H1 (cell line): ENCODE data around the gene CCDC88A. TPM values are rescaled to one million over a fixed set of nuclear protein-coding genes. Genes with fewer than 3 reads are reported as not detected.
"Not testable (repeated sequence)": the region's sequence is repeated elsewhere in the genome, so short reads cannot be mapped to it uniquely, and the experiment has no call there.

Experiments
- CTCF ChIA-PET: fragments of 300-600 bp; sonication (Branson Sonifier 250); formaldehyde crosslinking; loops from one replicate; lab custom pipeline; 2021; ENCODE audit not compliant: partially characterized antibody; lab: Charles Lee
- POLR2A ChIA-PET: fragments of 300-600 bp; sonication (Branson Sonifier 250); formaldehyde crosslinking; loops from one replicate; lab custom pipeline; 2021; ENCODE audit warnings: inconsistent platforms; ENCODE audit not compliant: partially characterized antibody; lab: Charles Lee
- DNase-seq, 2 experiments: peaks; one replicate each; pipeline versions ENCODE4 v3.0.0 to v3.0.0-alpha.2; 2010 to 2022; ENCODE audit warnings: low spot score in 2 of 2, low read depth in 1 of 2, mixed read lengths in 1 of 2
- FAIRE-seq: peaks from 2 replicates; lab custom pipeline; 2011; peaks lifted over from hg19 to GRCh38; lab: Jason Lieb, UNC
- H2AFZ ChIP-seq: 2 replicates; pipeline ENCODE4 v1.8.1; 2012; ENCODE audit warnings: low read length, inconsistent platforms
- H2AK5ac ChIP-seq: 2 replicates; pipeline ENCODE4 v1.6.1; 2013; ENCODE audit warnings: low read depth, low read length
- H2BK120ac ChIP-seq: replicated peaks from 2 replicates; pipeline ENCODE3; 2013; ENCODE audit warnings: low read depth, low read length, inconsistent platforms
- H2BK12ac ChIP-seq: 2 replicates; pipeline ENCODE4 v1.6.1; 2013; ENCODE audit warnings: low read depth, low read length
- H2BK15ac ChIP-seq: 2 replicates; pipeline ENCODE4 v1.6.1; 2013; ENCODE audit warnings: low read length
- H2BK20ac ChIP-seq: 2 replicates; pipeline ENCODE4 v1.6.1; 2013; ENCODE audit warnings: low read length
- H2BK5ac ChIP-seq: 2 replicates; pipeline ENCODE4 v1.6.1; 2013; ENCODE audit warnings: low read depth, low read length
- H3K14ac ChIP-seq: 2 replicates; pipeline ENCODE4 v1.6.1; 2013; ENCODE audit warnings: inconsistent platforms; ENCODE audit not compliant: insufficient read length
- H3K18ac ChIP-seq: 2 replicates; pipeline ENCODE4 v1.6.1; 2013; ENCODE audit warnings: low read length; ENCODE audit errors: extremely low read depth
- H3K23ac ChIP-seq: 2 replicates; pipeline ENCODE4 v1.6.1; 2013; ENCODE audit warnings: inconsistent platforms; ENCODE audit not compliant: insufficient read length
- H3K23me2 ChIP-seq: 2 replicates; pipeline ENCODE4 v1.6.1; 2013; ENCODE audit warnings: low read depth, low read length
- H3K27ac ChIP-seq: 2 replicates; pipeline ENCODE4 v1.6.1; 2011; ENCODE audit warnings: low read depth, low read length, inconsistent platforms
- H3K27me3 ChIP-seq, 4 experiments: replicated peaks in 1 of 4; 1 replicate in 1 of 4; 2 replicates in 3 of 4; pipeline versions ENCODE4 v1.6.1 to v1.8.1; 2011 to 2013; ENCODE audit warnings: low read length in 3 of 4, mild to moderate bottlenecking in 3 of 4, inconsistent platforms in 2 of 4, mixed read lengths in 2 of 4, moderate library complexity in 1 of 4; ENCODE audit not compliant: control insufficient read depth in 3 of 4, insufficient read depth in 3 of 4; ENCODE audit errors: extremely low read depth in 1 of 4
- H3K36me3 ChIP-seq, 4 experiments: 2 replicates each; pipeline versions ENCODE4 v1.6.1 to v1.8.1; 2011 to 2013; ENCODE audit warnings: mild to moderate bottlenecking in 4 of 4, low read length in 3 of 4, moderate library complexity in 2 of 4, control low read depth in 1 of 4, inconsistent platforms in 1 of 4; ENCODE audit not compliant: insufficient read depth in 4 of 4, control insufficient read depth in 2 of 4
- H3K4ac ChIP-seq: replicated peaks from 2 replicates; pipeline ENCODE3; 2013; ENCODE audit warnings: low read length, low read depth, mixed read lengths, inconsistent platforms; ENCODE audit not compliant: insufficient read length
- H3K4me1 ChIP-seq, 4 experiments: replicated peaks in 1 of 4; 1 replicate in 1 of 4; 2 replicates in 3 of 4; pipeline versions ENCODE4 v1.6.1 to v1.8.1; 2011 to 2013; ENCODE audit warnings: low read length in 3 of 4, inconsistent platforms in 2 of 4, mixed read lengths in 1 of 4; ENCODE audit not compliant: insufficient read depth in 4 of 4, control insufficient read depth in 3 of 4
- H3K4me2 ChIP-seq, 2 experiments: 2 replicates each; pipeline versions ENCODE4 v1.6.1 to v1.8.1; 2011 to 2013; ENCODE audit warnings: low read depth in 2 of 2, low read length in 2 of 2, control low read depth in 1 of 2, inconsistent platforms in 1 of 2, mild to moderate bottlenecking in 1 of 2; ENCODE audit not compliant: insufficient read depth in 1 of 2
- H3K4me3 ChIP-seq, 4 experiments: fragments of 200-600, 300-600 bp in 1 of 4; sonication (generic), shearing (Covaris generic), sonication (Bioruptor Twin) in 1 of 4; 2 replicates each; pipeline versions ENCODE4 v1.5.1 to v1.8.1; 2011 to 2016; ENCODE audit warnings: low read length in 4 of 4, low read depth in 3 of 4, control low read depth in 2 of 4, inconsistent platforms in 2 of 4, mild to moderate bottlenecking in 2 of 4, mixed read lengths in 1 of 4, moderate library complexity in 1 of 4; ENCODE audit not compliant: insufficient read depth in 2 of 4; ENCODE audit errors: extremely low read depth in 1 of 4
- H3K56ac ChIP-seq: replicated peaks from 2 replicates; pipeline ENCODE3; 2013; ENCODE audit warnings: low read depth, mild to moderate bottlenecking, mixed read lengths, low read length, inconsistent platforms; ENCODE audit not compliant: insufficient read length
- H3K79me1 ChIP-seq: 2 replicates; pipeline ENCODE4 v1.6.1; 2013; ENCODE audit warnings: low read depth, low read length, control low read depth
- H3K79me2 ChIP-seq, 2 experiments: 2 replicates each; pipeline versions ENCODE4 v1.6.1 to v1.8.1; 2012 to 2013; ENCODE audit warnings: low read length in 2 of 2, mild to moderate bottlenecking in 2 of 2, inconsistent platforms in 1 of 2; ENCODE audit not compliant: insufficient read depth in 2 of 2, control insufficient read depth in 1 of 2
- H3K9ac ChIP-seq, 4 experiments: replicated peaks in 1 of 4; 1 replicate in 1 of 4; 2 replicates in 3 of 4; pipeline versions ENCODE4 v1.6.1 to v1.8.1; 2011 to 2013; ENCODE audit warnings: low read depth in 3 of 4, low read length in 3 of 4, control low read depth in 2 of 4, mild to moderate bottlenecking in 2 of 4, moderate library complexity in 2 of 4, inconsistent platforms in 1 of 4; ENCODE audit errors: extremely low read depth in 1 of 4
- H3K9me3 ChIP-seq, 2 experiments: 2 replicates each; pipeline versions ENCODE4 v1.6.1 to v1.8.1; 2012 to 2013; ENCODE audit warnings: mild to moderate bottlenecking in 2 of 2, moderate library complexity in 2 of 2, control low read depth in 1 of 2, inconsistent platforms in 1 of 2, low read depth in 1 of 2, low read length in 1 of 2, mixed read lengths in 1 of 2; ENCODE audit not compliant: insufficient read depth in 2 of 2
- H4K20me1 ChIP-seq, 2 experiments: replicated peaks in 1 of 2; 2 replicates each; pipeline versions ENCODE3 to v1.8.1; 2011 to 2013; ENCODE audit warnings: inconsistent platforms in 2 of 2, low read length in 2 of 2, mild to moderate bottlenecking in 1 of 2; ENCODE audit not compliant: insufficient read depth in 2 of 2, control insufficient read depth in 1 of 2
- H4K5ac ChIP-seq: 2 replicates; pipeline ENCODE4 v1.6.1; 2013; ENCODE audit warnings: low read length, low read depth, mixed read lengths, inconsistent platforms; ENCODE audit not compliant: insufficient read length
- H4K8ac ChIP-seq: 2 replicates; pipeline ENCODE4 v1.8.0; 2013; ENCODE audit warnings: mild to moderate bottlenecking, moderate library complexity, low read length, inconsistent platforms; ENCODE audit not compliant: insufficient read depth; ENCODE audit errors: extremely low read depth
- H4K91ac ChIP-seq: replicated peaks from 2 replicates; pipeline ENCODE3; 2013; ENCODE audit warnings: low read length, mixed read lengths, inconsistent platforms; ENCODE audit not compliant: insufficient read length
- WGBS, 2 experiments: shearing (Covaris generic) in 1 of 2; methylation state at CpG; one replicate each; pipeline versions ENCODE4 v1.1.6 to v1.1.7; 2013 to 2015; ENCODE audit warnings: low lambda C conversion rate in 2 of 2, mixed read lengths in 2 of 2, inconsistent platforms in 1 of 2, low coverage in 1 of 2, missing lambda C conversion rate in 1 of 2; ENCODE audit not compliant: insufficient replicate concordance in 2 of 2, insufficient coverage in 1 of 2, insufficient read length in 1 of 2; ENCODE audit errors: extremely low coverage in 1 of 2, missing lambda C conversion rate in 1 of 2; 5-methylcytosine and 5-hydroxymethylcytosine counted together
- polyA plus RNA-seq, 7 experiments: library from polyadenylated mRNA; depleted of rRNA in 3 of 7; stranded (reverse) in 5 of 7; unstranded in 2 of 7; fragments of >200 nt in 5 of 7; fragments of 200-250 nt in 2 of 7; gene quantifications; 1 replicate in 5 of 7; 2 replicates in 1 of 7; 4 replicates in 1 of 7; pipeline versions ENCODE4 v1.2.1 to v1.2.3, GENCODE V29; 2011 to 2013; ENCODE audit warnings: missing spikeins in 2 of 7, mixed read lengths in 2 of 7
- total RNA-seq: library from RNA; stranded (reverse); fragmentation: NEBNext Ultra II Directional; extraction: Animal tissue kit (Norgen Biotek cat#: 25700); gene quantifications from 2 replicates; pipeline ENCODE4 v1.2.1, GENCODE V29; 2021

The CCDC88A gene
- total and polyA plus RNA-seq, 2 of the 8 experiments (the other 6 are each of a cell fraction or from before 2014, with no cell fraction given), result 27.0 to 98.0 TPM

- not testable (repeated sequence) for H3K79me1 ChIP-seq, H3K36me3 ChIP-seq, H3K79me2 ChIP-seq, H3K4ac ChIP-seq, H2BK12ac ChIP-seq, H2BK5ac ChIP-seq, H3K23me2 ChIP-seq, H2AFZ ChIP-seq, H3K27me3 ChIP-seq, H4K5ac ChIP-seq, H4K91ac ChIP-seq, H3K9me3 ChIP-seq, H4K20me1 ChIP-seq, H3K23ac ChIP-seq, DNase-seq, H2BK20ac ChIP-seq, H3K9ac ChIP-seq, H3K14ac ChIP-seq, H3K56ac ChIP-seq, H2AK5ac ChIP-seq, H2BK15ac ChIP-seq, FAIRE-seq, H2BK120ac ChIP-seq, H4K8ac ChIP-seq, H3K18ac ChIP-seq
- WGBS, 2 experiments, result 82% methylated on average over 5 of the region's 5 CpGs; no CpG with 5 or more reads in 1 of the 2 experiments
- ChIA-PET CTCF (interaction anchor here (1.4 kb wide), 1 partner anchor 113 kb away, joined by 3 read pairs; no protein-coding TSS in a partner anchor), POLR2A (interaction anchor here (0.6 to 2.0 kb wide), 9 partner anchors 11 to 336 kb away, joined by 3 to 8 read pairs (median 4); partner anchors contain the start of genes CLHC1, MTIF2 and RPS27A)
- H3K4me2 ChIP-seq, result peak overlapping the region in 1 of 2 experiments; percentile 61; a peak in 2 of 4 replicates
- peaks cover 3 to 18% (median 5%) of the 10 kb centered on the region in 4 experiments; a peak in 5 of 7 replicates for H3K4me1 ChIP-seq
- H3K4me3 ChIP-seq, result peak overlapping the region in 1 of 4 experiments; percentile 70; a peak in 1 of 8 replicates
- peak overlapping the region; percentile 74; the same call in 1 of the 2 replicates for H3K27ac ChIP-seq
These were observed 138.7 kb downstream of the CCDC88A start for GRCh38 chr2:55280851-55281546.
